ENCODE data around the gene FAM13C. TPM values are rescaled to one million over a fixed set of nuclear protein-coding genes. Genes with fewer than 3 reads are reported as not detected.

The FAM13C gene
- total RNA-seq, 1 donor from 2014 or later: 11.8 TPM

DNA sequence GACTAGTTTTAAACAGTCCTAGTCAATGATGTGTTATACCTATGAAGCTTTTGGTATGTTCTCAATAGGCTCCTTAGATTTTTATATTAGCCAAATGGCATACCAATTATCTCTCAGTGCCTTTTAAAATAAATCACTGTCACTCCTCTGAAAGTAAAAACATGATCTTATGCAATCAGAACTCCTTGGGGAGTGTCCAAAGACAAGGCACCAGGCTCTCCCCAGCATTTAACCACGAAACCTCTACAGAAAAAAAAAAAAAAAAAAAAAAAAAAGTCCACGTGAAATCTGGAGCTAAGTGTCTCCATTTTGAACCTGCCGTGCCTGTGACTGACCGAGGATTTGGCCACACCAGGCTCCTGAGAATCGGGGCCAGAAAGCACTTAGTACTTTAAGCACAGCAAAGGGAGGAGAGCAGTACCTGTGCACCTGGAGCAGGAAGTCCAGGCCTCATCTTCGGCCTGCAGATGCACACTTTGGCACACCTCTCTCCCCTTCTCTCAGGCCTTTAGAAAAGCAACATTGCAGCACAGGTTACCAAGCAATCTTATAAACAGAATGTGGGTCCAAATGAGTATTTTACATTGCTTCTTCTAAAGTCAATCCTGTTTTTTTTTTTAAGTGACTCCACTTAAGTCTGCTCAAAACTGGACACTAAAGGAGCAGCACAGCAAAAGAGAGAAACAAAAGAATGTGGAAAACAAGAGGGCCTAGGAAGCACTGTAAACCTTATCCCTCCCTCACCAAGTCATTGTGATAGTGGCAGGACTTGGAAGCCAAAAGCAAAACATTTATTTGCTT, 1.5 kb downstream of the FAM13C start:
- ATAC-seq (no peak), DNase-seq (no peak)
- no peaks in the 10 kb centered on the region for H3K36me3 ChIP-seq
- TF ChIP-seq, protein P1, sequence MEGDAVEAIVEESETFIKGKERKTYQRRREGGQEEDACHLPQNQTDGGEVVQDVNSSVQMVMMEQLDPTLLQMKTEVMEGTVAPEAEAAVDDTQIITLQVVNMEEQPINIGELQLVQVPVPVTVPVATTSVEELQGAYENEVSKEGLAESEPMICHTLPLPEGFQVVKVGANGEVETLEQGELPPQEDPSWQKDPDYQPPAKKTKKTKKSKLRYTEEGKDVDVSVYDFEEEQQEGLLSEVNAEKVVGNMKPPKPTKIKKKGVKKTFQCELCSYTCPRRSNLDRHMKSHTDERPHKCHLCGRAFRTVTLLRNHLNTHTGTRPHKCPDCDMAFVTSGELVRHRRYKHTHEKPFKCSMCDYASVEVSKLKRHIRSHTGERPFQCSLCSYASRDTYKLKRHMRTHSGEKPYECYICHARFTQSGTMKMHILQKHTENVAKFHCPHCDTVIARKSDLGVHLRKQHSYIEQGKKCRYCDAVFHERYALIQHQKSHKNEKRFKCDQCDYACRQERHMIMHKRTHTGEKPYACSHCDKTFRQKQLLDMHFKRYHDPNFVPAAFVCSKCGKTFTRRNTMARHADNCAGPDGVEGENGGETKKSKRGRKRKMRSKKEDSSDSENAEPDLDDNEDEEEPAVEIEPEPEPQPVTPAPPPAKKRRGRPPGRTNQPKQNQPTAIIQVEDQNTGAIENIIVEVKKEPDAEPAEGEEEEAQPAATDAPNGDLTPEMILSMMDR (IDR thresholded peaks at IDR 0.05): no peak
- H3K4me1 ChIP-seq: no peaks in the 10 kb centered on the region
- H3K4me3 ChIP-seq: peak overlapping the region; percentile 55
- H3K9me3 ChIP-seq: no peaks in the 10 kb centered on the region
- peak overlapping the region; percentile 77 for H3K27ac ChIP-seq
- intact Hi-C loops (cut with DNase I): no loop called here
- no peaks in the 10 kb centered on the region for H3K27me3 ChIP-seq

DNA sequence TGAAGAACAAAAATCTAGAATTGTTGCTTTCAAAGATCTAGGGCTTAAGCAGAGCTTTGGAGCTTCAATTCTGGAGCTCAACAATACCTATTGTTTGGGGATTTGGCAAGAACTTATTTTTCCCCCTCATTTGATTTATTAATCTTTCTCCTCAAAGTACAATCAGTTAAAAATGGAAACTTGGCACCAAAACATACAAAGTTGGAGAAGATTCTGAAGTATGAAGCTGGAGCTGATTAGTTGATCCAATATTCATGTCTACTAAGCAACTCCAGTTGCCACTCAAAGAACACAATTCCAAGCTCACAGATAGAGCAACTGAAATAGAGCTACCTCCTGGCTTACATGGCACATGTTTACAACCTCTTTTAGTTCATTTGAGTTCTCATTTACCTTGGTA, 3.8 kb downstream of the FAM13C start:
- Histone ChIP-seq H3K9me3 (no peaks in the 10 kb centered on the region), H3K27me3 (no peaks in the 10 kb centered on the region), H3K36me3 (no peaks in the 10 kb centered on the region), H3K4me1 (no peaks in the 10 kb centered on the region), H3K4me3 (no peak overlapping the region), H3K27ac (no peak overlapping the region)
- intact Hi-C loops (cut with DNase I): no loop called here
- TF ChIP-seq, protein P1 (IDR thresholded peaks at IDR 0.05): no peak
- ATAC-seq (no peak), DNase-seq (no peak)

DNA sequence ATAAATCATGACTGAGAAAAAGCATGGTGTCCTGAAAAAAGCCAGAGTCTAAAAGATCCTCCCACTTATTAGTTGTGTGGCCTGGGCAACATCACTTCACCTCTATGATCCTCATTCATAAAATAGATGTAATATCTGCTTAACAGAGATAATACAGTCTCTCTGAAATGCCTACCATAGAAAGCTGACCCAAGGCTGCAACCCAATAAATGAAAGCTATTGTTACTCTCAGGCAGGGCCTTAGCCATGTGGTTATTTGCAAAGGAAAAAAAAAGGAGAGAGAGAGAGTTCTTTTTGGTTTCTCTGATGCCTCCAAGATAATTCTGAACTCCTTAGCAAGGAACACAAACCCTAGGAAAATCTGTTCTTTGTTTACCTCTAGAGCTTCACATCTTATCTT, 7.9 kb downstream of the FAM13C start:
- TF ChIP-seq, protein P1 (IDR thresholded peaks at IDR 0.05): no peak
- Histone ChIP-seq H3K4me3 (no peak overlapping the region), H3K4me1 (no peaks in the 10 kb centered on the region), H3K27ac (no peak overlapping the region), H3K9me3 (no peaks in the 10 kb centered on the region), H3K27me3 (no peaks in the 10 kb centered on the region), H3K36me3 (no peaks in the 10 kb centered on the region)
- intact Hi-C loops (cut with DNase I): no loop called here
- ATAC-seq (no peak), DNase-seq (no peak)

DNA sequence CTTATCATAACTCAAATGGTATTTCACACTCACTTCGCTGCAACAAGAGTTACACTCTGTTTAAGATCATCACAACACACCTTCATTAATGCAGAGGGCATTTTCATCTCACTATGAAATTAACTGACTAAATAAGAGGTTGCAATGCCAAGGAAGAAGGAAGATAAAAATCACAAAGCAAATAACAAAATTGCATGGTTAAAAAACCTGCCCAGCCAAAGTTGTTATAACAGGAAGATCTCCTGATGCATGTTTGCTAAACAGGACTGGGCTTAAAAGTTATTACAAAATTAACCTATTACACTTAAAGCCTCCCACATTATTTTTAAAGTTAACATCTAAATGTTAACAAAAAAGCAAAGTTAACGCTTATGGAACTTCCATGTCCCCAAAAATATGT, 11.8 kb downstream of the FAM13C start:
- Histone ChIP-seq H3K4me1 (no peaks in the 10 kb centered on the region), H3K4me3 (no peak overlapping the region), H3K36me3 (no peaks in the 10 kb centered on the region), H3K27me3 (no peaks in the 10 kb centered on the region), H3K9me3 (no peaks in the 10 kb centered on the region), H3K27ac (no peak overlapping the region)
- intact Hi-C loops (cut with DNase I): no loop called here
- TF ChIP-seq, protein P1 (IDR thresholded peaks at IDR 0.05): no peak
- ATAC-seq (no peak), DNase-seq (no peak)

DNA sequence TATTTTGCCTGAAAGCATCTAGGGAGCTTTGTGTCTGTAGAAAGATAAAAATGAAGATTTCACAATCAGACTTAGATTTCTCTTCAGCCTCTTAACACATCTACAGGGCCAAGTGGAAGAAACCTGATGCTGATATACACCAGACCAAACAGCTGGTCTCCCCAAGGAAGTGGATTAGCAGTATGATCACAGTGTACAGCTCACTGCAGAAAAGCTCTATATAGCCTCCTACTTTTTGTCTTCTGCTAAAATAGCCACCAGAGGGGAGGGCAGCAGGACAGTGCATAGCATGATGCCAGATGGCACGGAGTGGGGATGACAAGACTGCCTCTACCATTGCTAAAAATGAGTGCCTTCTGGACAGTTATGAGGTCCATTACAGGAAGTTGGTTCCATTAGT, 16.0 kb downstream of the FAM13C start:
- no peaks in the 10 kb centered on the region for H3K4me1 ChIP-seq
- H3K27me3 ChIP-seq: no peaks in the 10 kb centered on the region
- no peak for ATAC-seq
- H3K27ac ChIP-seq: no peak overlapping the region
- no peaks in the 10 kb centered on the region for H3K36me3 ChIP-seq
- H3K9me3 ChIP-seq: no peaks in the 10 kb centered on the region
- intact Hi-C loops (cut with DNase I): no loop called here
- TF ChIP-seq, protein P1 (IDR thresholded peaks at IDR 0.05): no peak
- no peak for DNase-seq
- H3K4me3 ChIP-seq: no peak overlapping the region

Measured in upper lobe of right lung (tissue), 1 donor.